ENCODE results near the gene CDADC1. TPM values are rescaled to one million over a fixed set of nuclear protein-coding genes. Genes with fewer than 3 reads are reported as not detected.

CDADC1 gene
- total and polyA plus RNA-seq, 2 of the 13 experiments (the other 11 are each of a cell fraction or from before 2014, with no cell fraction given): 2.4 to 9.0 TPM

GRCh38 chr13:49210114-49210513, 37.6 kb upstream of the CDADC1 start:
- no peak overlapping the region for H2AFZ ChIP-seq (ENCODE audit: low read length)
- intact Hi-C loops (cut with micrococcal nuclease; ENCODE audit: unreplicated experiment) (no loop called here), in situ Hi-C loops (cut with HindIII; ENCODE audit: extremely low pct_ligation_motif_present, low pct_unique_long_range_greater_than_20kb) (no loop called here)
- no peaks in the 10 kb centered on the region for H4K20me1 ChIP-seq (ENCODE audit: insufficient read depth, low read length)
- no peak for ATAC-seq
- peaks cover 12% of the 10 kb centered on the region for H3K4me1 ChIP-seq (ENCODE audit: insufficient read depth, low read length)
- no peak for TF ChIP-seq RORA (CRISPR knock-in tag; IDR thresholded peaks at IDR 0.05)
- no peak for TF ChIP-seq ZNF256 (CRISPR knock-in tag; conservative IDR thresholded peaks at IDR 0.05)
- no peak for TF ChIP-seq CHCHD3 (CRISPR knock-in tag; IDR thresholded peaks at IDR 0.05)
- no peak for TF ChIP-seq UBTF (CRISPR knock-in tag; IDR thresholded peaks at IDR 0.05)
- TF ChIP-seq SRSF9 (IDR thresholded peaks at IDR 0.05; ENCODE audit: borderline replicate concordance, insufficient read depth, low read depth, low read length, poor library complexity, severe bottlenecking): no peak
- TF ChIP-seq ZNF724P (CRISPR knock-in tag; IDR thresholded peaks at IDR 0.05; ENCODE audit: borderline replicate concordance): no peak
- TF ChIP-seq HHEX (CRISPR knock-in tag; IDR thresholded peaks at IDR 0.05): no peak
- TF ChIP-seq CBX5 (CRISPR knock-in tag; IDR thresholded peaks at IDR 0.05; ENCODE audit: borderline replicate concordance): no peak
- TF ChIP-seq NFE2L2 (IDR thresholded peaks at IDR 0.05; ENCODE audit: low read length): no peak
- no peak for TF ChIP-seq ARHGAP35 (CRISPR knock-in tag; IDR thresholded peaks at IDR 0.05; ENCODE audit: borderline replicate concordance)
- TF ChIP-seq ZNF709 (CRISPR knock-in tag; IDR thresholded peaks at IDR 0.05): no peak
- TF ChIP-seq ZNF768 (CRISPR knock-in tag; IDR thresholded peaks at IDR 0.05): no peak
- TF ChIP-seq ZNF430 (CRISPR knock-in tag; IDR thresholded peaks at IDR 0.05): no peak
- no peak for TF ChIP-seq HIC2 (CRISPR knock-in tag; IDR thresholded peaks at IDR 0.05; ENCODE audit: low read depth)
- TF ChIP-seq SETDB1 (CRISPR knock-in tag; IDR thresholded peaks at IDR 0.05; ENCODE audit: borderline replicate concordance): no peak
- peaks cover 4 to 25% of the 10 kb centered on the region in 2 experiments for H3K36me3 ChIP-seq (replicated peaks in 1 of 2; ENCODE audit: control insufficient read depth in 1 of 2, insufficient read depth in 2 of 2, low read length in 2 of 2)
- WGBS (ENCODE audit: low lambda C conversion rate): 87% methylated on average over 1 of the region's 1 CpG
- no peaks in the 10 kb centered on the region for H3K27me3 ChIP-seq (ENCODE audit: control insufficient read depth in 1 of 2, insufficient read depth in 2 of 2, low read length in 2 of 2)
- DNase-seq (ENCODE audit: low spot score): no peak
- H3K9ac ChIP-seq (ENCODE audit: insufficient read depth, low read depth, low read length): no peak overlapping the region
- H3K4me3 ChIP-seq (replicated peaks in 1 of 3; ENCODE audit: insufficient read depth in 1 of 3, low read depth in 2 of 3, low read length in 3 of 3): no peak overlapping the region
- no peaks in the 10 kb centered on the region for H3K79me2 ChIP-seq (ENCODE audit: insufficient read depth, low read length)
- no TSS peak for BruUV-seq (replicated peaks)
- no peak for FAIRE-seq
- POLR2A ChIA-PET: no interaction called here
- no peak overlapping the region for H3K4me2 ChIP-seq (ENCODE audit: low read depth, low read length)
- CTCF ChIA-PET (ENCODE audit: low intra/inter-chr PET ratio, low total read pairs): no interaction called here
- no peaks in the 10 kb centered on the region for H3K9me3 ChIP-seq (ENCODE audit: low read length)
- H3K27ac ChIP-seq (ENCODE audit: extremely low read length, insufficient read depth, low read length): no peak overlapping the region

All from HepG2 (cell line).